K562 (cell line): ENCODE results near the gene HAL. TPM values are rescaled to one million over a fixed set of nuclear protein-coding genes. Genes with fewer than 3 reads are reported as not detected.

Experiments
- ATAC-seq: fragments of 200-7000 bp; cut with Tn5 transposase; 3 replicates; pipeline ENCODE4 v1.9.1; 2020; ENCODE audit warnings: moderate library complexity
- BruUV-seq: library from RNA; stranded (reverse); fragments of 400-500 nt; replicated peaks from 2 replicates; lab custom pipeline; 2021; lab: Mats Ljungman, UMichigan
- CTCF ChIA-PET: fragments of 300-600 bp; formaldehyde crosslinking; extraction: SDS; loops from one replicate; lab custom pipeline; 2021; ENCODE audit warnings: low intra/inter-chr PET ratio; lab: Yijun Ruan, JAX
- POLR2A ChIA-PET: fragments of 300-600, 350-650 bp; sonication (Branson Sonifier 250); formaldehyde crosslinking; extraction: SDS; loops from one replicate; lab custom pipeline; 2021; ENCODE audit warnings: antibody characterized with exemption, inconsistent platforms; lab: Yijun Ruan, JAX
- DNase-seq, 4 experiments: peaks; one replicate each; pipeline versions ENCODE4 v3.0.0 to v3.0.0-alpha.2; 2011 to 2018; ENCODE audit warnings: low spot score in 3 of 4, mixed read lengths in 3 of 4; ENCODE audit errors: extremely low read depth in 1 of 4
- FAIRE-seq: peaks from 2 replicates; lab custom pipeline; 2011; peaks lifted over from hg19 to GRCh38; lab: Jason Lieb, UNC
- H2AFZ ChIP-seq: 2 replicates; pipeline ENCODE4 v1.6.0; 2011; ENCODE audit warnings: low read depth, low read length, control low read depth, inconsistent platforms
- H3K27ac ChIP-seq: fragments of 200-600 bp; 3 replicates; pipeline ENCODE4 v1.8.0; 2011; ENCODE audit warnings: low read depth, mild to moderate bottlenecking, control low read depth, inconsistent platforms, low read length, moderate library complexity, mixed read lengths; ENCODE audit errors: extremely low read depth
- H3K27me3 ChIP-seq, 2 experiments: fragments of 300-600 bp in 1 of 2; 2 replicates in 1 of 2; 3 replicates in 1 of 2; pipeline versions ENCODE4 v1.6.0 to v1.8.0; 2011; ENCODE audit warnings: inconsistent platforms in 2 of 2, low read length in 2 of 2, mild to moderate bottlenecking in 1 of 2, mixed read lengths in 1 of 2, moderate library complexity in 1 of 2; ENCODE audit not compliant: control insufficient read depth in 2 of 2, insufficient read depth in 2 of 2
- H3K36me3 ChIP-seq: fragments of 300-600 bp; 3 replicates; pipeline ENCODE4 v1.8.0; 2011; ENCODE audit warnings: mild to moderate bottlenecking, low read length, inconsistent platforms; ENCODE audit not compliant: control insufficient read depth, insufficient read depth
- H3K4me1 ChIP-seq, 2 experiments: fragments of 200-600 bp in 1 of 2; replicated peaks in 1 of 2; 2 replicates in 1 of 2; 3 replicates in 1 of 2; pipeline versions ENCODE4 v1.5.1 to v1.8.0; 2011; ENCODE audit warnings: inconsistent platforms in 2 of 2, low read length in 2 of 2, mild to moderate bottlenecking in 1 of 2, mixed read lengths in 1 of 2, moderate library complexity in 1 of 2; ENCODE audit not compliant: control insufficient read depth in 2 of 2, insufficient read depth in 2 of 2
- H3K4me2 ChIP-seq: 2 replicates; pipeline ENCODE4 v1.6.1; 2011; ENCODE audit warnings: low read length, control low read depth, inconsistent platforms, mixed read lengths; ENCODE audit not compliant: insufficient read depth
- H3K4me3 ChIP-seq: fragments of 200-600 bp; sonication (generic), shearing (Covaris generic); 2 replicates; pipeline ENCODE4 v1.5.1; 2016; ENCODE audit warnings: control low read depth, inconsistent platforms
- H3K79me2 ChIP-seq: fragments of 200-600 bp; 3 replicates; pipeline ENCODE4 v1.8.0; 2011; ENCODE audit warnings: low read length, inconsistent platforms; ENCODE audit not compliant: control insufficient read depth, insufficient read depth
- H3K9ac ChIP-seq, 2 experiments: 2 replicates each; pipeline versions ENCODE4 v1.6.0 to v1.6.1; 2011; ENCODE audit warnings: low read depth in 2 of 2, low read length in 2 of 2, control low read depth in 1 of 2, inconsistent platforms in 1 of 2, mild to moderate bottlenecking in 1 of 2, mixed read lengths in 1 of 2; ENCODE audit not compliant: insufficient read depth in 1 of 2
- H3K9me1 ChIP-seq: one replicate; pipeline ENCODE4 v1.6.0; 2011; ENCODE audit warnings: inconsistent platforms, mild to moderate bottlenecking, low read length, moderate library complexity; ENCODE audit not compliant: control insufficient read depth, insufficient read depth
- H3K9me3 ChIP-seq: replicated peaks from 2 replicates; pipeline ENCODE4 v1.5.1; 2011; ENCODE audit warnings: low read depth, low read length, inconsistent platforms; ENCODE audit not compliant: control insufficient read depth, insufficient read depth
- H4K20me1 ChIP-seq: replicated peaks from 2 replicates; pipeline ENCODE4 v1.6.1; 2011; ENCODE audit warnings: low read length, inconsistent platforms, mixed read lengths; ENCODE audit not compliant: control insufficient read depth, insufficient read depth
- BDP1 ChIP-seq: IDR thresholded peaks from 3 replicates; pipeline ENCODE4 v1.6.1; 2011; ENCODE audit not compliant: insufficient read length, insufficient read depth
- BRF1 ChIP-seq: IDR thresholded peaks from 3 replicates; pipeline ENCODE4 v1.6.1; 2011; ENCODE audit warnings: borderline replicate concordance, mild to moderate bottlenecking; ENCODE audit not compliant: insufficient read length; ENCODE audit errors: extremely low read depth
- HDAC1 ChIP-seq, 2 experiments: fragments of 450-650 bp; IDR thresholded peaks; 2 replicates each; pipeline ENCODE4 v1.6.1; 2016 to 2017; ENCODE audit warnings: inconsistent platforms in 1 of 2, mild to moderate bottlenecking in 1 of 2, moderate library complexity in 1 of 2
- NR2F6 ChIP-seq: fragments of 450-650 bp; formaldehyde crosslinking; IDR thresholded peaks from 2 replicates; pipeline ENCODE4 v1.4.0; 2020; ENCODE audit warnings: mild to moderate bottlenecking
- PHF21A ChIP-seq: fragments of 450-650 bp; IDR thresholded peaks from 2 replicates; pipeline ENCODE4 v1.6.1; 2017; ENCODE audit warnings: low read depth, borderline replicate concordance
- PYGO2 ChIP-seq: fragments of 450-650 bp; IDR thresholded peaks from 2 replicates; pipeline ENCODE4 v1.6.1; 2016; ENCODE audit warnings: mild to moderate bottlenecking, missing genetic modification characterization, moderate library complexity, missing compliant biosample characterization
- RCOR1 ChIP-seq, 2 experiments: IDR thresholded peaks; 2 replicates each; pipeline ENCODE4 v1.6.1; 2012; ENCODE audit warnings: low read depth in 2 of 2, low read length in 2 of 2, borderline replicate concordance in 1 of 2, improper control_type of control experiment in 1 of 2
- RHOXF2B ChIP-seq: fragments of 250-450 bp; sonication (Bioruptor Pico); conservative IDR thresholded peaks from 2 replicates; pipeline ENCODE4 v1.5.1; 2021
- SMAD4 ChIP-seq: fragments of 250-450 bp; sonication (Bioruptor Pico); conservative IDR thresholded peaks from 2 replicates; pipeline ENCODE4 v1.8.0; 2021; ENCODE audit warnings: inconsistent platforms, mild to moderate bottlenecking, moderate library complexity
- TAL1 ChIP-seq: fragments of 450-650 bp; IDR thresholded peaks from 2 replicates; pipeline ENCODE4 v1.6.1; 2016; ENCODE audit warnings: mild to moderate bottlenecking
- TGIF2 ChIP-seq: sonication (generic); formaldehyde crosslinking; IDR thresholded peaks from 2 replicates; pipeline ENCODE4 v1.8.1; 2022; ENCODE audit warnings: mild to moderate bottlenecking, missing genetic modification reagents, moderate library complexity
- ZNF436 ChIP-seq: fragments of 250-450, 450-650 bp; sonication (Bioruptor Pico); formaldehyde crosslinking; IDR thresholded peaks from 2 replicates; pipeline ENCODE4 v1.7.0; 2020; ENCODE audit warnings: mild to moderate bottlenecking
- ZNF644 ChIP-seq: fragments of 200-800 bp; sonication (Bioruptor generic); IDR thresholded peaks from 2 replicates; pipeline ENCODE4 v1.6.1; 2016; ENCODE audit warnings: low read depth, missing genetic modification characterization, missing compliant biosample characterization
- ZSCAN32 ChIP-seq: fragments of 450-650 bp; formaldehyde crosslinking; IDR thresholded peaks from 2 replicates; pipeline ENCODE4 v1.4.0; 2020; ENCODE audit warnings: mild to moderate bottlenecking, moderate library complexity
- WGBS: fragments of 100-300 bp; shearing (Covaris generic); methylation state at CpG from one replicate; pipeline ENCODE4 v1.1.6; 2016; ENCODE audit warnings: low coverage, mixed read lengths; ENCODE audit not compliant: insufficient coverage; ENCODE audit errors: missing lambda C conversion rate; 5-methylcytosine and 5-hydroxymethylcytosine counted together
- in situ Hi-C: fragments of 300-500 bp; cut with MboI; formaldehyde crosslinking; loops from 4 replicates; pipeline ENCODE4 v1.15.0; 2018; ENCODE audit warnings: inconsistent platforms, mixed read lengths
- intact Hi-C: fragments of 100-400 bp; cut with micrococcal nuclease; formaldehyde crosslinking; loops from 2 replicates; pipeline ENCODE4 v1.14.2; 2022
- polyA plus RNA-seq, 8 experiments: library from polyadenylated mRNA; depleted of rRNA in 4 of 8; stranded (reverse) in 5 of 8; unstranded in 3 of 8; fragments of >200 nt; fragmentation: Nextera tagmentation in 2 of 8; fragmentation: Illumina TruSeq in 1 of 8; extraction: Ambion mirVana in 2 of 8; extraction: Trizol in 1 of 8; gene quantifications; 2 replicates each; pipeline versions ENCODE4 v1.2.1 to v1.2.3, GENCODE V29; 2011 to 2014; ENCODE audit warnings: inconsistent platforms in 1 of 8, missing spikeins in 1 of 8
- total RNA-seq, 7 experiments: library from RNA; depleted of rRNA in 6 of 7; stranded (reverse); fragments of >200 nt in 6 of 7; fragmentation: Illumina TruSeq in 2 of 7; extraction: Trizol in 2 of 7; gene quantifications; 2 replicates each; pipeline versions ENCODE4 v1.2.1 to v1.2.3, GENCODE V29; 2011 to 2021; ENCODE audit warnings: low replicate concordance in 1 of 7
- TF ChIP-seq, protein P1 (sequence below): sonication (generic); formaldehyde crosslinking; IDR thresholded peaks from 2 replicates; pipeline ENCODE4 v1.4.0; 2020; ENCODE audit warnings: mild to moderate bottlenecking, missing genetic modification reagents
- TF ChIP-seq, protein P2 (sequence below): sonication (generic); formaldehyde crosslinking; IDR thresholded peaks from 2 replicates; pipeline ENCODE4 v1.8.1; 2023; ENCODE audit warnings: missing genetic modification reagents, mild to moderate bottlenecking, borderline replicate concordance

HAL gene
- total and polyA plus RNA-seq, 9 of the 15 experiments (the other 6 are each of a cell fraction or from before 2014, with no cell fraction given): 0.03 to 0.36 (median 0.20) TPM; not detected in 4

DNA sequence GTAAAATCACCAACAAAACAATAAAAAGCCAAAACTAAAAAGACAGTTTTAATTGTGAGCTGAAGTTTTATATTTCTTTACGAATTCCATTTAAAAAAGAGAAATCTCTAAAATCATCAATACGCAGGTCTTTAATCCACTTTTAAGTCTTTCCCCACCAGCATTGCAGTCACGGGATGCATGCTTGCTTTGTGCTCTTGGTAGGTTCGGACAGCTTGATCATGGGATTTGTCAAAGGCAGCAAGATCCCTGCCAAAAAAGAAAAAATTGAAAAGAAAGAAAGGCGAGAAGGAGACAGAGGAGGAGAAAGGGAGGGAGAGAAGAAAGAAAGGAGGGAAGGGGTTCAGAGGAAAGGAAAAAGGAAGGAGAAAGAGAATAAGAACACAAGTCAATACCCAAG is 4.7 kb upstream of the HAL start:
- FAIRE-seq: no peak
- TF ChIP-seq ZNF644: no peak
- TF ChIP-seq RHOXF2B (CRISPR knock-in tag): no peak
- TF ChIP-seq, protein P1, sequence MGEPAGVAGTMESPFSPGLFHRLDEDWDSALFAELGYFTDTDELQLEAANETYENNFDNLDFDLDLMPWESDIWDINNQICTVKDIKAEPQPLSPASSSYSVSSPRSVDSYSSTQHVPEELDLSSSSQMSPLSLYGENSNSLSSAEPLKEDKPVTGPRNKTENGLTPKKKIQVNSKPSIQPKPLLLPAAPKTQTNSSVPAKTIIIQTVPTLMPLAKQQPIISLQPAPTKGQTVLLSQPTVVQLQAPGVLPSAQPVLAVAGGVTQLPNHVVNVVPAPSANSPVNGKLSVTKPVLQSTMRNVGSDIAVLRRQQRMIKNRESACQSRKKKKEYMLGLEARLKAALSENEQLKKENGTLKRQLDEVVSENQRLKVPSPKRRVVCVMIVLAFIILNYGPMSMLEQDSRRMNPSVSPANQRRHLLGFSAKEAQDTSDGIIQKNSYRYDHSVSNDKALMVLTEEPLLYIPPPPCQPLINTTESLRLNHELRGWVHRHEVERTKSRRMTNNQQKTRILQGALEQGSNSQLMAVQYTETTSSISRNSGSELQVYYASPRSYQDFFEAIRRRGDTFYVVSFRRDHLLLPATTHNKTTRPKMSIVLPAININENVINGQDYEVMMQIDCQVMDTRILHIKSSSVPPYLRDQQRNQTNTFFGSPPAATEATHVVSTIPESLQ (CRISPR knock-in tag): no peak
- no peak for TF ChIP-seq BRF1
- no peak for TF ChIP-seq ZSCAN32 (CRISPR knock-in tag)
- TF ChIP-seq NR2F6: no peak
- no peak for TF ChIP-seq TGIF2 (CRISPR knock-in tag)
- TF ChIP-seq PHF21A: no peak
- TF ChIP-seq ZNF436 (CRISPR knock-in tag): no peak
- no peak for TF ChIP-seq BDP1
- no peak for TF ChIP-seq RCOR1 (IDR thresholded peaks at IDR 0.05; ENCODE audit: borderline replicate concordance in 1 of 2, low read depth in 2 of 2, low read length in 2 of 2)
- TF ChIP-seq, protein P2, sequence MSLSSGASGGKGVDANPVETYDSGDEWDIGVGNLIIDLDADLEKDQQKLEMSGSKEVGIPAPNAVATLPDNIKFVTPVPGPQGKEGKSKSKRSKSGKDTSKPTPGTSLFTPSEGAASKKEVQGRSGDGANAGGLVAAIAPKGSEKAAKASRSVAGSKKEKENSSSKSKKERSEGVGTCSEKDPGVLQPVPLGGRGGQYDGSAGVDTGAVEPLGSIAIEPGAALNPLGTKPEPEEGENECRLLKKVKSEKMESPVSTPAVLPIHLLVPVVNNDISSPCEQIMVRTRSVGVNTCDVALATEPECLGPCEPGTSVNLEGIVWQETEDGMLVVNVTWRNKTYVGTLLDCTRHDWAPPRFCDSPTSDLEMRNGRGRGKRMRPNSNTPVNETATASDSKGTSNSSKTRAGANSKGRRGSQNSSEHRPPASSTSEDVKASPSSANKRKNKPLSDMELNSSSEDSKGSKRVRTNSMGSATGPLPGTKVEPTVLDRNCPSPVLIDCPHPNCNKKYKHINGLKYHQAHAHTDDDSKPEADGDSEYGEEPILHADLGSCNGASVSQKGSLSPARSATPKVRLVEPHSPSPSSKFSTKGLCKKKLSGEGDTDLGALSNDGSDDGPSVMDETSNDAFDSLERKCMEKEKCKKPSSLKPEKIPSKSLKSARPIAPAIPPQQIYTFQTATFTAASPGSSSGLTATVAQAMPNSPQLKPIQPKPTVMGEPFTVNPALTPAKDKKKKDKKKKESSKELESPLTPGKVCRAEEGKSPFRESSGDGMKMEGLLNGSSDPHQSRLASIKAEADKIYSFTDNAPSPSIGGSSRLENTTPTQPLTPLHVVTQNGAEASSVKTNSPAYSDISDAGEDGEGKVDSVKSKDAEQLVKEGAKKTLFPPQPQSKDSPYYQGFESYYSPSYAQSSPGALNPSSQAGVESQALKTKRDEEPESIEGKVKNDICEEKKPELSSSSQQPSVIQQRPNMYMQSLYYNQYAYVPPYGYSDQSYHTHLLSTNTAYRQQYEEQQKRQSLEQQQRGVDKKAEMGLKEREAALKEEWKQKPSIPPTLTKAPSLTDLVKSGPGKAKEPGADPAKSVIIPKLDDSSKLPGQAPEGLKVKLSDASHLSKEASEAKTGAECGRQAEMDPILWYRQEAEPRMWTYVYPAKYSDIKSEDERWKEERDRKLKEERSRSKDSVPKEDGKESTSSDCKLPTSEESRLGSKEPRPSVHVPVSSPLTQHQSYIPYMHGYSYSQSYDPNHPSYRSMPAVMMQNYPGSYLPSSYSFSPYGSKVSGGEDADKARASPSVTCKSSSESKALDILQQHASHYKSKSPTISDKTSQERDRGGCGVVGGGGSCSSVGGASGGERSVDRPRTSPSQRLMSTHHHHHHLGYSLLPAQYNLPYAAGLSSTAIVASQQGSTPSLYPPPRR (CRISPR knock-in tag): no peak
- no peak for TF ChIP-seq HDAC1 (IDR thresholded peaks at IDR 0.05)
- TF ChIP-seq TAL1: no peak
- TF ChIP-seq SMAD4 (CRISPR knock-in tag): no peak
- no peak for TF ChIP-seq PYGO2

More for the DNA sequence above, 4.7 kb upstream of the HAL start:
- Histone ChIP-seq H3K4me3 (no peak overlapping the region), H3K9me1 (no peaks in the 10 kb centered on the region), H3K27ac (no peak overlapping the region), H3K79me2 (no peaks in the 10 kb centered on the region), H3K27me3 (peaks cover 0 to 3% of the 10 kb centered on the region in 2 experiments; a peak in 2 of 5 replicates), H4K20me1 (no peaks in the 10 kb centered on the region), H3K9me3 (no peaks in the 10 kb centered on the region), H3K4me2 (no peak overlapping the region), H3K9ac (no peak overlapping the region), H3K4me1 (no peaks in the 10 kb centered on the region), H2AFZ (no peak overlapping the region), H3K36me3 (0 out of 3 replicates have a peak, but pooled peaks cover 2% of the 10 kb centered on the region)
- in situ Hi-C loops: no loop called here
- WGBS: 50% methylated on average over 5 of the region's 5 CpGs
- ChIA-PET CTCF (no interaction called here), POLR2A (interaction anchor here (0.7 kb wide), 1 partner anchor 20 kb away, joined by 3 read pairs; no protein-coding TSS in a partner anchor)
- ATAC-seq (no peak), DNase-seq (no peak)
- no TSS peak for BruUV-seq
- intact Hi-C loops: no loop called here
